CD4-positive, alpha-beta memory T cell (primary cell): ENCODE measurements around the gene TLCD3A. TPM values are rescaled to one million over a fixed set of nuclear protein-coding genes. Genes with fewer than 3 reads are reported as not detected.
"Not testable (repeated sequence)": the region's sequence is repeated elsewhere in the genome, so short reads cannot be mapped to it uniquely, and the experiment has no call there.

Experiments
- CTCF ChIA-PET: fragments of 350-600 bp; sonication (Branson Sonifier 250); formaldehyde crosslinking; loops from one replicate; lab custom pipeline; 2021; ENCODE audit warnings: inconsistent platforms; ENCODE audit not compliant: partially characterized antibody; lab: Charles Lee
- POLR2A ChIA-PET: fragments of 350-600 bp; sonication (Branson Sonifier 250); formaldehyde crosslinking; loops from one replicate; lab custom pipeline; 2021; ENCODE audit not compliant: partially characterized antibody; lab: Charles Lee
- DNase-seq, 5 donors: peaks; one replicate each; pipeline versions ENCODE4 v3.0.0 to v3.0.0-alpha.2; 2020 to 2022; ENCODE audit warnings: mixed read lengths in 1 of 5
- H3K27ac ChIP-seq: one replicate; pipeline ENCODE4 v1.7.0; 2013; ENCODE audit warnings: low read depth, low read length
- H3K27me3 ChIP-seq: 2 replicates; pipeline ENCODE4 v1.7.0; 2013; ENCODE audit warnings: mild to moderate bottlenecking, low read length, moderate library complexity; ENCODE audit not compliant: insufficient read depth
- H3K36me3 ChIP-seq: 2 replicates; pipeline ENCODE4 v1.7.0; 2013; ENCODE audit warnings: mild to moderate bottlenecking, low read length, moderate library complexity; ENCODE audit not compliant: insufficient read depth
- H3K4me1 ChIP-seq: 2 replicates; pipeline ENCODE4 v1.7.0; 2013; ENCODE audit warnings: mild to moderate bottlenecking, low read length, moderate library complexity; ENCODE audit not compliant: insufficient read depth
- H3K4me3 ChIP-seq, 2 donors: one replicate each; pipeline ENCODE4 v1.7.0; 2013; ENCODE audit warnings: low read length in 2 of 2, mild to moderate bottlenecking in 1 of 2
- H3K9me3 ChIP-seq, 2 donors: one replicate each; pipeline ENCODE4 v1.7.0; 2013; ENCODE audit warnings: low read length in 2 of 2, control low read depth in 1 of 2; ENCODE audit not compliant: control insufficient read depth in 1 of 2
- H3K27ac Mint-ChIP-seq, 7 donors: one replicate each; pipeline ENCODE4 v1.8.0; 2020 to 2021; ENCODE audit warnings: mixed read lengths in 7 of 7, mild to moderate bottlenecking in 6 of 7, inconsistent platforms in 3 of 7, moderate library complexity in 3 of 7
- H3K27me3 Mint-ChIP-seq, 2 donors: one replicate each; pipeline ENCODE4 v1.8.0; 2020 to 2021; ENCODE audit warnings: mixed read lengths in 2 of 2
- H3K36me3 Mint-ChIP-seq, 2 donors: one replicate each; pipeline ENCODE4 v1.8.0; 2020 to 2021; ENCODE audit warnings: mixed read lengths in 2 of 2, inconsistent platforms in 1 of 2, mild to moderate bottlenecking in 1 of 2
- H3K4me1 Mint-ChIP-seq, 4 donors: one replicate each; pipeline ENCODE4 v1.8.0; 2020 to 2021; ENCODE audit warnings: mixed read lengths in 4 of 4, mild to moderate bottlenecking in 1 of 4
- H3K4me3 Mint-ChIP-seq, 8 donors: one replicate each; pipeline ENCODE4 v1.8.0; 2020 to 2021; ENCODE audit warnings: mixed read lengths in 8 of 8, mild to moderate bottlenecking in 7 of 8, moderate library complexity in 6 of 8, inconsistent platforms in 3 of 8
- H3K9me3 Mint-ChIP-seq, 8 donors: one replicate each; pipeline ENCODE4 v1.8.0; 2020 to 2021; ENCODE audit warnings: mixed read lengths in 8 of 8, mild to moderate bottlenecking in 5 of 8, inconsistent platforms in 3 of 8, moderate library complexity in 1 of 8
- intact Hi-C: fragments of 100-400 bp; cut with micrococcal nuclease; formaldehyde crosslinking; loops from one replicate; pipeline ENCODE4 v1.15.1; 2023
- polyA plus RNA-seq, 2 donors: library from polyadenylated mRNA; unstranded; fragments of 300-500 nt; fragmentation: Illumina TruSeq; gene quantifications; one replicate each; pipeline ENCODE4 v1.2.3, GENCODE V29; 2021
- total RNA-seq, 2 experiments: library from RNA; stranded (reverse); gene quantifications; one replicate each; pipeline ENCODE4 v1.2.3, GENCODE V29; 2021

TLCD3A gene
- total and polyA plus RNA-seq, 4 experiments from 2014 or later, result 0.42 to 0.55 (median 0.47) TPM; not detected in 1

DNA sequence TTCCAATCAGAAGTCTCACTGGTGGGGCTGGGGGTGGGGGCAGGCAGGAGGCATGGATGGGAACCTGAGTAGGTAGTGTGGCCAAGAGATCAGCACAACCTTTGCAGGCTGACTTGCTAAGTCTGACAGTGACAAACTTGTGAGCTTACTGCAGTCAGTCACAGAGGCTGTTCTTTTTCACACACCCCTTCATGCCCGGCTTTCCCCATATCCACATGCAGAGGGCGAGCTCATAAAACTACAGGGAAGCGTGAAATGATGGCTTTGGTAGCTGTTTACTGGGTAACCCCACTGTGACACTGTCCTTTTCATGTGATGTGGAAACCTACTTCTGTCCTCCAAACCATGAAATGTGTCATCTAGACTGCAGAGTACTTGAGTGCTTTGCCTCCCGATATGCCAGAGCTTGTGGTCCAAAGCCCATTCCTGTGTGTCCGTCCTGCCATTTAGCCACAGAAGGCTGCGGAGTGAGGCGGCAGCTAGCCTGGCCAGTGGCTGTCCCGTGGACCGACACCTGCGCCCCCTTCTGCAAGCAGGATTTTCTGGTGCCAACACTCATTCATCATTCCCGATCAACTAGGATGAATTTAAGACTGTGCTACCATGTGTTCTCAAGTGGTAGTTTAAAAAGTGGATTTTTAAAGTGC, 9.9 kb downstream of the TLCD3A start:
- intact Hi-C loops, result no loop called here
- no peaks in the 10 kb centered on the region for H3K4me1 ChIP-seq
- no peaks in the 10 kb centered on the region for H3K9me3 ChIP-seq
- no peak for DNase-seq
- H3K27ac Mint-ChIP-seq, result peak overlapping the region in 1 of 7 donors; percentile 57
- H3K4me1 Mint-ChIP-seq, result peaks cover 6 to 16% (median 9%) of the 10 kb centered on the region in 4 donors
- H3K9me3 Mint-ChIP-seq, result no peaks in the 10 kb centered on the region
- H3K27me3 ChIP-seq, result no peaks in the 10 kb centered on the region
- peaks cover 35% of the 10 kb centered on the region for H3K36me3 ChIP-seq
- ChIA-PET CTCF (interaction anchor here (0.9 kb wide), 1 partner anchor 42 kb away, joined by 3 read pairs; no protein-coding TSS in a partner anchor), POLR2A (interaction anchor here (0.9 kb wide), 1 partner anchor 10 kb away, joined by 5 read pairs; the partner anchor contains the start of gene GEMIN4)
- H3K27ac ChIP-seq, result no peak overlapping the region
- H3K27me3 Mint-ChIP-seq, result no peaks in the 10 kb centered on the region
- peaks cover 13 to 34% of the 10 kb centered on the region in 2 donors for H3K36me3 Mint-ChIP-seq
- no peak overlapping the region for H3K4me3 ChIP-seq
- H3K4me3 Mint-ChIP-seq, result no peak overlapping the region

DNA sequence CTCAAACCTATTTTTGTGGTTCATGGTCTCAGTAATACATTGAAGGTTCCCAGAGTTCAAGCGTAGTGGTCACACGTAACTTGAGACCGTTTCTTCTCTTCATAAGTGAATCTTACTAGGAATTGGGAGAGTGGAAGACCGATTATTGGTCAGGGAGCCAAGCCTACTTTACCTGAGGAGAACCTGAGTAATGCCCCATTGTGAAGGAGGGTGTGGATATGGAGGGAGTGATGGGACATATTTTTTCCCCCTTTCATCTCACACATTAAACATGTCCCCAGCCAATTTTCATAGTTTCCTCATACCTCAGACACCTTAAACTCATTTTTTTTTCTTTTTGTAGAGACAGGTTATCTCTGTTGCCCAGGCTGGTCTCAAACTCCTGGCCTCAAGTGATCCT, 10.7 kb downstream of the TLCD3A start:
- Histone ChIP-seq H3K27me3 (no peaks in the 10 kb centered on the region), H3K27ac (no peak overlapping the region), H3K4me1 (no peaks in the 10 kb centered on the region), H3K36me3 (peaks cover 42% of the 10 kb centered on the region), H3K4me3 (no peak overlapping the region), H3K9me3 (no peaks in the 10 kb centered on the region)
- ChIA-PET CTCF (interaction anchor here (1.7 kb wide), 1 partner anchor 9 kb away, joined by 4 read pairs; the partner anchor contains the start of gene GEMIN4), POLR2A (no interaction called here)
- Mint-ChIP-seq H3K9me3 (no peaks in the 10 kb centered on the region), H3K4me1 (peaks cover 8 to 19% (median 10%) of the 10 kb centered on the region in 4 donors), H3K4me3 (no peak overlapping the region), H3K36me3 (peaks cover 13 to 42% of the 10 kb centered on the region in 2 donors), H3K27me3 (no peaks in the 10 kb centered on the region), H3K27ac (peak overlapping the region in 2 of 7 donors; percentile 36 to 79)
- DNase-seq, result no peak
- intact Hi-C loops, result no loop called here

DNA sequence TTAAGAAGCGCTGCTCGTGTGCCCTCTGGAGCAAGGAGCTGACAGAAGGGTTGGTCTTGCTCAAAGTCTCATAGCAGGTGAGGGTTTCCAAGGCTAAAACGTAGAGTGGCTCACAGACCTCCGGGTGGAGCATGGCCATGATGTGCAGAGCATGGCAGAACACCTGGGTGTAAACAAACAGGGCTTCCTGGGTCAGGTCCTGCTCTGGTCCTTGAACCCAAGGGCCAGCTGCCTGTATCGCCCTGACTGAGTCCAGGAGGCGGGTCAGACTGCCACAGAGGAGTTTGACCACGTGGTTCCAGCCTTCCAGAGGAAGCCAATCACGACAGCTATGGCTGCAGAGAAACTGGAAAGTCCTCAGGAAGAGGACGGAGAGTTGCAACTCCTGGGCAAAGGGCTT, 12.5 kb downstream of the TLCD3A start:
- Mint-ChIP-seq H3K4me1 (peaks cover 13 to 30% (median 19%) of the 10 kb centered on the region in 4 donors), H3K27ac (no peak overlapping the region), H3K36me3 (peaks cover 13 to 43% of the 10 kb centered on the region in 2 donors), H3K9me3 (no peaks in the 10 kb centered on the region), H3K4me3 (no peak overlapping the region), H3K27me3 (no peaks in the 10 kb centered on the region)
- ChIA-PET POLR2A (interaction anchor here (1.3 kb wide), 1 partner anchor 37 kb away, joined by 3 read pairs; the partner anchor contains the start of genes GLOD4 and MRM3), CTCF (interaction anchor here (1.1 to 1.7 kb wide), 2 partner anchors 8 to 333 kb away, joined by 3 to 4 read pairs; partner anchors contain the start of gene GEMIN4)
- no peaks in the 10 kb centered on the region for H3K9me3 ChIP-seq
- H3K4me3 ChIP-seq, result no peak overlapping the region
- intact Hi-C loops, result no loop called here
- DNase-seq, result no peak
- peaks cover 42% of the 10 kb centered on the region for H3K36me3 ChIP-seq
- no peak overlapping the region for H3K27ac ChIP-seq
- no peaks in the 10 kb centered on the region for H3K27me3 ChIP-seq
- peaks cover 6% of the 10 kb centered on the region for H3K4me1 ChIP-seq

DNA sequence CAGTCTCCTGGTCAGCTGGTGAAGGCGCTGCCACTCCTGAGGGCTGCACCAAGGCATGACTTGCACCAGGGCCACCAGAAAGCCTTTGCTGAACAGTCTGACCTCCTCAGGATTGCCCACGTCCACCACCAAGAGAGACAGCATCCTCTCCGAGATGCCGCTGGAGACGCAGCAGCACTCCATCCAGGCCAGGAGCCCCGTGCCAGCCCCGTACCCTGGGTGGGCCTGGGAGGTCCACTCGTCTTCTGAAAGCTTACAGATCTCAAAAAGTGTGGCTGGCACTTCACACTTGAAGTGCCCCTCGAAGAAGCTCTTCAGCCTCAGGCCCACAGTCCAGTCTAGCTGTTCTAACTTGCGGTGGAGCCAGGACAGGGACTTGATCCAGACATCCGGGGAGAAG, 13.0 kb downstream of the TLCD3A start:
- H3K4me3 Mint-ChIP-seq, result no peak overlapping the region
- H3K4me1 Mint-ChIP-seq, result peaks cover 14 to 30% (median 21%) of the 10 kb centered on the region in 4 donors
- intact Hi-C loops, result no loop called here
- no peak for DNase-seq
- ChIA-PET POLR2A (interaction anchor here (1.3 kb wide), 1 partner anchor 37 kb away, joined by 3 read pairs; the partner anchor contains the start of genes GLOD4 and MRM3), CTCF (interaction anchor here (1.1 kb wide), 1 partner anchor 333 kb away, joined by 3 read pairs; no protein-coding TSS in a partner anchor)
- peak overlapping the region in 1 of 7 donors; percentile 18 for H3K27ac Mint-ChIP-seq
- H3K36me3 Mint-ChIP-seq, result peaks cover 12 to 41% of the 10 kb centered on the region in 2 donors
- peaks cover 11% of the 10 kb centered on the region for H3K4me1 ChIP-seq
- no peak overlapping the region for H3K4me3 ChIP-seq
- no peaks in the 10 kb centered on the region for H3K27me3 ChIP-seq
- H3K27ac ChIP-seq, result no peak overlapping the region
- peaks cover 42% of the 10 kb centered on the region for H3K36me3 ChIP-seq
- no peaks in the 10 kb centered on the region for H3K9me3 ChIP-seq
- no peaks in the 10 kb centered on the region for H3K9me3 Mint-ChIP-seq
- no peaks in the 10 kb centered on the region for H3K27me3 Mint-ChIP-seq

DNA sequence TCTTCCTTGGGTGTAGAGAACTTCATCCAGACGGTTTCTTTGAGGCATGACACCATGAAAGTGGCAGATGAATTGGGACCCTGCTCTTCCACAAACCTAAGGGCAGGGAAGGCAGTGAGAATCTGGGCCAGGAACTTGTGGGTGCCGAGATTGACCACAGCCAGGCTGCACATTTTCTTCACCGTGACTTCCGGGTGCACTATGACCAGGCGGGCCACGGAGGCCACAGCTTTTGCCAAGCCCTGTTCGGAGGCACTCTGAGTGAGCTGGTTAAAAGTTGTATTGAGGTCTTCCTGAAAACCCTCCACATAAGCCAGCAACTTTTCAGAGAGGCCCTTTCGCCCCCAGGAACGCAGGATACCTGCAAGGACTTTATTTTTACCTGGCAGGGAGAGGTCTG, 13.8 kb downstream of the TLCD3A start:
- ChIA-PET CTCF (no interaction called here), POLR2A (interaction anchor here (1.3 kb wide), 1 partner anchor 36 kb away, joined by 3 read pairs; the partner anchor contains the start of genes GLOD4 and MRM3)
- Histone ChIP-seq H3K9me3 (no peaks in the 10 kb centered on the region), H3K27ac (no peak overlapping the region), H3K4me3 (no peak overlapping the region), H3K4me1 (peaks cover 18% of the 10 kb centered on the region), H3K36me3 (peaks cover 42% of the 10 kb centered on the region), H3K27me3 (no peaks in the 10 kb centered on the region)
- Mint-ChIP-seq H3K27ac (no peak overlapping the region), H3K4me3 (no peak overlapping the region), H3K4me1 (peaks cover 18 to 30% (median 25%) of the 10 kb centered on the region in 4 donors), H3K27me3 (no peaks in the 10 kb centered on the region), H3K9me3 (no peaks in the 10 kb centered on the region), H3K36me3 (peaks cover 10 to 37% of the 10 kb centered on the region in 2 donors)
- intact Hi-C loops, result no loop called here
- no peak for DNase-seq

DNA sequence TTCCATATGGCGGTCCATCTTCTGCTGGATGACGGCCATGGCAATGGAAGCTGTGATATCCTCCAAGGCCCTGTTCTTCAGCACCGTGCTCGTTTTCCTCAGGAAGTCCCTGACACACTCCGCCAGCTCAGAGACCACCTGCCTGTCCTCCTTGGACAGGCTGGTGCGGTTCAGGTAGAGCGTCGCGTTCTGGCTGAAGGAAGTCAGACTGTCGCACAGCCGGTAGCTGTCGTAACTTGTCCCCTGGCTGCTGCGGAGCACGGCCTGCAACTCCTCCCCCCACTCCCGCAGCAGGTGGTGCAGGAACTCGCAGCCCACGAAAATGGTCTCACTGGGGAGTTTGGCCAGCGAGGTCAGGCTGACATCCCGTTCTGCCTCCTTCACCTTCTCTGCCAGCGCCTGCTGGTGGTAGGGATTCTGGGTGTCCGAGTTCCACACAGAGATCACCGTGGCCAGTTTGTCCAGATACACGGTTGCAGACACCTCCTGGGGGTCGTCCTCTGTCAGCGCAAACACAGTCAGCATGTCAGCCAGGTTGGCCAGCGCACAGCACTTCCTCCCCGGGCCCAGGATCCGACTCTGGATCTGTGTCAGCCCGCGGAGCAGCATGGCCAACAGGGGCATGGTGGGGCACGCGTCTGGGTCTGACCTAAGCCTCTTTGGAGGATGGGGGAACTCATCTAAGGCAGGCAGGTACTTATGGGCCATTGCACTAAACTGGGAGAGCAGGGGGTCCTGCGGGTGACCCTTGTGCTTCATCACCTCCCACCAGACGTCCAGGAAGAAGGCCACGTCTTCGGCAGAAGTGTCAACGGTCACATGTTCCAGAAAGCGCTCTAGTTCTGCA, 14.6 kb downstream of the TLCD3A start:
- peaks cover 42% of the 10 kb centered on the region for H3K36me3 ChIP-seq
- no peaks in the 10 kb centered on the region for H3K9me3 ChIP-seq
- peaks cover 10 to 40% of the 10 kb centered on the region in 2 donors for H3K36me3 Mint-ChIP-seq
- peaks cover 21% of the 10 kb centered on the region for H3K4me1 ChIP-seq
- no peak overlapping the region for H3K4me3 ChIP-seq
- H3K27me3 ChIP-seq, result no peaks in the 10 kb centered on the region
- DNase-seq, result no peak
- no peaks in the 10 kb centered on the region for H3K27me3 Mint-ChIP-seq
- POLR2A ChIA-PET, result no interaction called here
- H3K4me1 Mint-ChIP-seq, result peaks cover 23 to 33% (median 29%) of the 10 kb centered on the region in 4 donors
- CTCF ChIA-PET, result no interaction called here
- intact Hi-C loops, result no loop called here
- H3K4me3 Mint-ChIP-seq, result no peak overlapping the region
- no peak overlapping the region for H3K27ac Mint-ChIP-seq
- H3K27ac ChIP-seq, result no peak overlapping the region
- no peaks in the 10 kb centered on the region for H3K9me3 Mint-ChIP-seq

DNA sequence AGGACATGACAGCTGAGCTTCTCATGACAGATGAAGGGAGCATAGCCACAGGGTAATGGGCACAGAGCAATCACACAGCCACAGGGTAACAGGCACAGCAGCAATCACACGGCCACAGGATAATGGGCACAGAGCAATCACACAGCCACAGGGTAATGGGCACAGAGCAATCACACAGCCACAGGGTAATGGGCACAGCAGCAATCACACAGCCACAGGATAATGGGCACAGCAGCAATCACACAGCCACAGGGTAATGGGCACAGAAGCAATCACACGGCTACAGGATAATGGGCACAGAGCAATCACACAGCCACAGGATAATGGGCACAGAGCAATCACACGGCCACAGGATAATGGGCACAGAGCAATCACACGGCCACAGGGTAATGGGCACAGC, 16.2 kb downstream of the TLCD3A start:
- Mint-ChIP-seq H3K4me3 (peak overlapping the region in 2 of 8 donors; percentile 26 to 46), H3K4me1 (peaks cover 24 to 45% (median 34%) of the 10 kb centered on the region in 4 donors), H3K36me3 (peaks cover 6 to 38% of the 10 kb centered on the region in 2 donors)
- H3K27ac ChIP-seq, POLR2A ChIA-PET, CTCF ChIA-PET, DNase-seq, H3K27me3 Mint-ChIP-seq, H3K27ac Mint-ChIP-seq, H3K4me3 ChIP-seq, intact Hi-C loops, H3K9me3 Mint-ChIP-seq, H3K9me3 ChIP-seq, H3K27me3 ChIP-seq: not testable (repeated sequence)
- Histone ChIP-seq H3K36me3 (peaks cover 42% of the 10 kb centered on the region), H3K4me1 (peaks cover 27% of the 10 kb centered on the region)
